ENCODE data around the gene COPS9. TPM values are rescaled to one million over a fixed set of nuclear protein-coding genes. Genes with fewer than 3 reads are reported as not detected.

Gene COPS9
- total RNA-seq, 1 donor from 2014 or later: 190 TPM

GRCh38 chr2:240106765-240107476 lies 29.2 kb downstream of the COPS9 start:
- no peaks in the 10 kb centered on the region for H3K36me3 ChIP-seq
- intact Hi-C loops (cut with micrococcal nuclease): no loop called here
- H3K4me3 ChIP-seq: no peak overlapping the region
- TF ChIP-seq, protein P1, sequence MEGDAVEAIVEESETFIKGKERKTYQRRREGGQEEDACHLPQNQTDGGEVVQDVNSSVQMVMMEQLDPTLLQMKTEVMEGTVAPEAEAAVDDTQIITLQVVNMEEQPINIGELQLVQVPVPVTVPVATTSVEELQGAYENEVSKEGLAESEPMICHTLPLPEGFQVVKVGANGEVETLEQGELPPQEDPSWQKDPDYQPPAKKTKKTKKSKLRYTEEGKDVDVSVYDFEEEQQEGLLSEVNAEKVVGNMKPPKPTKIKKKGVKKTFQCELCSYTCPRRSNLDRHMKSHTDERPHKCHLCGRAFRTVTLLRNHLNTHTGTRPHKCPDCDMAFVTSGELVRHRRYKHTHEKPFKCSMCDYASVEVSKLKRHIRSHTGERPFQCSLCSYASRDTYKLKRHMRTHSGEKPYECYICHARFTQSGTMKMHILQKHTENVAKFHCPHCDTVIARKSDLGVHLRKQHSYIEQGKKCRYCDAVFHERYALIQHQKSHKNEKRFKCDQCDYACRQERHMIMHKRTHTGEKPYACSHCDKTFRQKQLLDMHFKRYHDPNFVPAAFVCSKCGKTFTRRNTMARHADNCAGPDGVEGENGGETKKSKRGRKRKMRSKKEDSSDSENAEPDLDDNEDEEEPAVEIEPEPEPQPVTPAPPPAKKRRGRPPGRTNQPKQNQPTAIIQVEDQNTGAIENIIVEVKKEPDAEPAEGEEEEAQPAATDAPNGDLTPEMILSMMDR (IDR thresholded peaks at IDR 0.05; ENCODE audit: borderline replicate concordance): no peak
- no peaks in the 10 kb centered on the region for H3K4me1 ChIP-seq
- H3K9me3 ChIP-seq (replicated peaks): no peaks in the 10 kb centered on the region
- H3K27ac ChIP-seq (replicated peaks): no peak overlapping the region
- peaks cover 61% of the 10 kb centered on the region for H3K27me3 ChIP-seq (ENCODE audit: low read depth)
- DNase-seq: no peak

DNA sequence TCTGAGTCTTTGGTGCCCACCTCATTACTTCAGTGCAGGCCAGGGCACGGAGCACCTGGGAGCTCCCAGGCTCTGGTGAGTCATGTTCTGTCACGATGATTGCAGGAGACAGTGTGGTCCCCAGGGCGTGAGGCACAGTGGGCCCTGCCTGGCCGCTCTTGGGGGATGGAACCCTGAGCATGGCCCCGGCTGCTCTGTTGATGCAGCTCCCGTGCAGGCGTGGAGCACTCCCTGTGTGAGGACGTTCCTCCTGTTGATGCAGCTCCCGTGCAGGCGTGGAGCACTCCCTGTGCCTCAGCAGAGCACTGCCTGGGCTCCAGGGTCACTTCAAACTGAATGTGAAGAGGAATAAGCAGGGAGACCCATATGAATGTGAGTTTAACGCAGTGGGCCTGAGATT lies 30.1 kb downstream of the COPS9 start:
- no peaks in the 10 kb centered on the region for H3K4me1 ChIP-seq
- H3K36me3 ChIP-seq: no peaks in the 10 kb centered on the region
- DNase-seq: no peak
- no peak overlapping the region for H3K27ac ChIP-seq (replicated peaks)
- intact Hi-C loops (cut with micrococcal nuclease): no loop called here
- no peak overlapping the region for H3K4me3 ChIP-seq
- H3K27me3 ChIP-seq (ENCODE audit: low read depth): peaks cover 63% of the 10 kb centered on the region
- peaks cover 4% of the 10 kb centered on the region for H3K9me3 ChIP-seq (replicated peaks)
- TF ChIP-seq, protein P1 (IDR thresholded peaks at IDR 0.05; ENCODE audit: borderline replicate concordance): no peak

DNA sequence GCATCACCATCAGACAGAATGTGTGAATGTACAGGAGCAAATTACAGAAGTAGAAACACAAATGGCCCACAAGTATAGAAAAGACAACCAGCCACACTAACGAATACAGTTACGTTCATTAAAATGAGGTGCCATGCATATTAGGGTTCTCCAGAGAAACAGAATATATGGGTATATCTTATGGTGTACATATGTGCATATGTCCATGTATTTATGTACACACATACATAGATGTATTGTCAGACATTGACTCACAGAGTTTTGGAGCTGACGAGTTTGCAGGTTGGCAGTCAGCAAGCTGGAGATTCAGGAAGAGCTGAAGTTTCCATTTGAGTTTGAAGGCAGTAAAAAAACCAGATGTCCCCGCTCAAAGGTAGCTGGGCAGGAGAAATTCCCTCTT lies 33.0 kb downstream of the COPS9 start:
- Histone ChIP-seq H3K27ac (replicated peaks) (no peak overlapping the region), H3K4me1 (no peaks in the 10 kb centered on the region), H3K27me3 (ENCODE audit: low read depth) (peaks cover 73% of the 10 kb centered on the region), H3K4me3 (no peak overlapping the region), H3K9me3 (replicated peaks) (peaks cover 24% of the 10 kb centered on the region), H3K36me3 (no peaks in the 10 kb centered on the region)
- DNase-seq: no peak
- TF ChIP-seq, protein P1 (IDR thresholded peaks at IDR 0.05; ENCODE audit: borderline replicate concordance): no peak
- intact Hi-C loops (cut with micrococcal nuclease): no loop called here

DNA sequence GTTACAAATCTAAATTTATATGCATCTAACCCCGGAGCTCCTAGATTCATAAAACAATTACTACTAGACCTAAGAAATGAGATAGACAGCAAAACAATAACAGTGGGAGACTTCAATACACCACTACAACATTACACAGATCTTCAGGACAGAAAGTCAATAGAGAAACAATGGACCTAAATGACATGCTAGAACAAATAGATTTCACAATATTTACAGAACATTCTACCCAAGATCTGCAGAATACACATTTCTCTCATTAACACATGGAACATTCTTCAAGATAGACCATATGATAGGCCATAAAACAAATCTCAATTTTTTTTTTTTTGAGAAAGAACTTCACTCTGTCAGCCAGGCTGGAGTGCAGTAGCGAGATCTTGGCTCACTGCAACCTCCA lies 37.8 kb downstream of the COPS9 start:
- no peak overlapping the region for H3K4me3 ChIP-seq
- DNase-seq: no peak
- H3K27me3 ChIP-seq (ENCODE audit: low read depth): peaks cover 89% of the 10 kb centered on the region
- H3K36me3 ChIP-seq: no peaks in the 10 kb centered on the region
- no peak overlapping the region for H3K27ac ChIP-seq (replicated peaks)
- H3K9me3 ChIP-seq (replicated peaks): peaks cover 36% of the 10 kb centered on the region
- TF ChIP-seq, protein P1 (IDR thresholded peaks at IDR 0.05; ENCODE audit: borderline replicate concordance): no peak
- no peaks in the 10 kb centered on the region for H3K4me1 ChIP-seq
- intact Hi-C loops (cut with micrococcal nuclease): no loop called here

DNA sequence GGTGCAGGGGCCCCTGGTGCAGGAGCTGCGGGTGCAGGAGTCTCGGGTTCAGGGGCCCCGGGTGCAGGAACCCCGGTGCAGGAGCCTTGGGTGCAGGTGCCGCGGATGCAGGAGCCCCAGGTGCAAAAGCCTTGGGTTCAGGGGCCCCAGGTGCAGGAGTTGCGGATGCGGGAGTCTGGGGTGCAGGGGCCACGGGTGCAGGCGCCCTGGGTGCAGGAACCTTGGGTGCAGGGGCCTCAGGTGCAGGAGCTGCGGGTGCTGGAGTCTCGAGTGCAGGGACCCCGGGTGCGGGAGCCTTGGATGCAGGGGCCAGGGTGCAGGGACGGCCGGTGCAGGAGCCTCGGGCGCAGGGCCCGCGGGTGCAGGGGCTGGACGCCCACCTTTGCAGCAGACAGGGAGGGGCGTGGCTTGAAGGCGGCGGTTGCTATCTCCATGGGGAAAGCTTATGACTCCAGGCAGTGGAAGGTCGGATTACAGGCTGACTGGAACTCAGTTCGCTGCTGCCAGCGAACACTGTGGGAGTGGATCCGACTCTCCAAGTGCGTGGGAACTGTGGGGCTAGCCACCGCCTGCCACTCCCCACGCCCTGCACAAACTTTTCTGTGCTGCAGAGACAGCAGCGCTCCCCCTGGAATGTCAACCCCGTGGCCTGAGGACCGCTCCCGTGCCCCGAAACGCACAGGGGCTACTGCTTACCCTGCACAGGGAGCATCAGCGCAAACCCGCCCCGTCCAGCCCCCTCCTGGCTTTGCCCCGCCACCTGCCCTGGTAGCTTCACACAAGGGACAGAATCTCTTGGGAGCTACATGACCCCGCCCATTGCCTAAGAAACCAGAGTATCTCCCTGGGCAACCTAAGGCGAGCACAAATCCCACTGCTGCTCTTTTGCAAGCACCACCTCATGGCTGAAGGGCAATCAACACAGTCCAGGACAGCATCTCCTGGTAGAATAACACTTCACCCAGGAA lies 40.3 kb downstream of the COPS9 start:
- Histone ChIP-seq H3K4me1 (no peaks in the 10 kb centered on the region), H3K36me3 (no peaks in the 10 kb centered on the region), H3K27ac (replicated peaks) (no peak overlapping the region), H3K27me3 (ENCODE audit: low read depth) (peaks cover 100% of the 10 kb centered on the region), H3K4me3 (no peak overlapping the region), H3K9me3 (replicated peaks) (peaks cover 41% of the 10 kb centered on the region)
- intact Hi-C loops (cut with micrococcal nuclease): no loop called here
- DNase-seq: no peak
- TF ChIP-seq, protein P1 (IDR thresholded peaks at IDR 0.05; ENCODE audit: borderline replicate concordance): no peak

Measured in left ventricle myocardium inferior (tissue), 1 donor.